Tibial nerve (tissue), 4 donors: Measurements from ENCODE around the gene SCIMP. TPM values are rescaled to one million over a fixed set of nuclear protein-coding genes. Genes with fewer than 3 reads are reported as not detected.

Source experiments
- DNase-seq, 2 donors: peaks; one replicate each; pipeline ENCODE4 v3.0.0-alpha.2; 2019; ENCODE audit warnings: low spot score in 2 of 2
- H3K27ac ChIP-seq, 4 donors: fragments of 200-600 bp; sonication (generic) in 3 of 4; one replicate each; pipeline ENCODE4 v1.5.1; 2017 to 2019; ENCODE audit warnings: mild to moderate bottlenecking in 1 of 4
- H3K27me3 ChIP-seq, 2 donors: fragments of 200-600 bp; sonication (generic) in 1 of 2; one replicate each; pipeline versions ENCODE4 v1.5.1 to v1.6.0; 2017 to 2019
- H3K36me3 ChIP-seq, 3 donors: fragments of 200-600 bp; sonication (generic); one replicate each; pipeline ENCODE4 v1.5.1; 2018 to 2019
- H3K4me1 ChIP-seq, 4 donors: fragments of 200-600 bp; sonication (generic) in 3 of 4; one replicate each; pipeline ENCODE4 v1.5.1; 2017 to 2019
- H3K4me3 ChIP-seq, 4 donors: fragments of 200-600 bp; sonication (generic) in 3 of 4; one replicate each; pipeline ENCODE4 v1.5.1; 2017 to 2019; ENCODE audit warnings: mild to moderate bottlenecking in 1 of 4, moderate library complexity in 1 of 4
- H3K9me3 ChIP-seq, 4 donors: fragments of 200-600 bp; sonication (generic) in 3 of 4; one replicate each; pipeline ENCODE4 v1.5.1; 2017 to 2019
- EP300 ChIP-seq, 2 donors: sonication (generic); formaldehyde crosslinking; IDR thresholded peaks; one replicate each; pipeline ENCODE4 v1.6.1; 2017; ENCODE audit warnings: antibody characterized with exemption in 2 of 2, mild to moderate bottlenecking in 1 of 2
- POLR2A ChIP-seq, 2 donors: fragments of 450-650 bp; IDR thresholded peaks; one replicate each; pipeline ENCODE4 v1.6.1; 2017; ENCODE audit warnings: antibody characterized with exemption in 2 of 2, mild to moderate bottlenecking in 2 of 2, moderate library complexity in 2 of 2
- WGBS, 2 donors: methylation state at CpG; one replicate each; pipeline ENCODE4 v1.1.5; 2018; 5-methylcytosine and 5-hydroxymethylcytosine counted together
- total RNA-seq, 4 donors: library from RNA; depleted of rRNA; stranded (reverse); fragments of >200 nt; gene quantifications; one replicate each; pipeline ENCODE4 v1.1.0, GENCODE V29; 2016
- TF ChIP-seq, protein P1 (sequence below), 5 experiments: fragments of 200-600 bp in 3 of 5; fragments of 450-650 bp in 2 of 5; sonication (generic) in 3 of 5; IDR thresholded peaks; one replicate each; pipeline ENCODE4 v1.5.1; 2016 to 2019; ENCODE audit warnings: antibody characterized with exemption in 5 of 5, mild to moderate bottlenecking in 3 of 5, moderate library complexity in 2 of 5

The SCIMP gene
- total RNA-seq, 4 donors from 2014 or later, result 0.84 to 3.0 (median 1.5) TPM

DNA sequence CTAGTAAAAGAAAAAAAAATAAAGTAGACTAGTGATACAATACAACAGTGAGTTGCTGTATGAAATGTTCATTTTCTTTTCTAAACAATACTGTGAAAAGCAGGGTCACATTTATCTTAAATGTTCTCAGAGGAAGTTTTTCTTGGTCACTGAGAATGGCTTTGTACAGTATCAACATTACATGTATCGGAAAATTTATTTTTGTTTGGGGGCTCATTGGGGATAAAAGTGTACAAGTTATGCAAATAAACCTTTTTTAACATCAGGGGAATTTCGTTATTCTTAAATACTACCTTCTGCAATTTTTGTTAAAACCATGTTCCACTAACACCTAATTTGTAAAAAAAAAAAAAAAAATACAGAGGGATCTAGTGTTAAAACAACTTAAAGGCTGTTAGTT is 34.3 kb downstream of the SCIMP start:
- no peak for DNase-seq
- TF ChIP-seq, protein P1, sequence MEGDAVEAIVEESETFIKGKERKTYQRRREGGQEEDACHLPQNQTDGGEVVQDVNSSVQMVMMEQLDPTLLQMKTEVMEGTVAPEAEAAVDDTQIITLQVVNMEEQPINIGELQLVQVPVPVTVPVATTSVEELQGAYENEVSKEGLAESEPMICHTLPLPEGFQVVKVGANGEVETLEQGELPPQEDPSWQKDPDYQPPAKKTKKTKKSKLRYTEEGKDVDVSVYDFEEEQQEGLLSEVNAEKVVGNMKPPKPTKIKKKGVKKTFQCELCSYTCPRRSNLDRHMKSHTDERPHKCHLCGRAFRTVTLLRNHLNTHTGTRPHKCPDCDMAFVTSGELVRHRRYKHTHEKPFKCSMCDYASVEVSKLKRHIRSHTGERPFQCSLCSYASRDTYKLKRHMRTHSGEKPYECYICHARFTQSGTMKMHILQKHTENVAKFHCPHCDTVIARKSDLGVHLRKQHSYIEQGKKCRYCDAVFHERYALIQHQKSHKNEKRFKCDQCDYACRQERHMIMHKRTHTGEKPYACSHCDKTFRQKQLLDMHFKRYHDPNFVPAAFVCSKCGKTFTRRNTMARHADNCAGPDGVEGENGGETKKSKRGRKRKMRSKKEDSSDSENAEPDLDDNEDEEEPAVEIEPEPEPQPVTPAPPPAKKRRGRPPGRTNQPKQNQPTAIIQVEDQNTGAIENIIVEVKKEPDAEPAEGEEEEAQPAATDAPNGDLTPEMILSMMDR (IDR thresholded peaks at IDR 0.05), result no peak
- TF ChIP-seq EP300 (IDR thresholded peaks at IDR 0.05), result no peak
- TF ChIP-seq POLR2A (IDR thresholded peaks at IDR 0.05), result no peak
- Histone ChIP-seq H3K9me3 (no peaks in the 10 kb centered on the region), H3K27me3 (no peaks in the 10 kb centered on the region), H3K4me1 (no peaks in the 10 kb centered on the region), H3K4me3 (no peak overlapping the region), H3K27ac (no peak overlapping the region), H3K36me3 (peaks cover 0 to 23% (median 0%) of the 10 kb centered on the region in 3 donors)
- WGBS, 2 donors, result 64 to 84% methylated on average over 2 of the region's 2 CpGs

DNA sequence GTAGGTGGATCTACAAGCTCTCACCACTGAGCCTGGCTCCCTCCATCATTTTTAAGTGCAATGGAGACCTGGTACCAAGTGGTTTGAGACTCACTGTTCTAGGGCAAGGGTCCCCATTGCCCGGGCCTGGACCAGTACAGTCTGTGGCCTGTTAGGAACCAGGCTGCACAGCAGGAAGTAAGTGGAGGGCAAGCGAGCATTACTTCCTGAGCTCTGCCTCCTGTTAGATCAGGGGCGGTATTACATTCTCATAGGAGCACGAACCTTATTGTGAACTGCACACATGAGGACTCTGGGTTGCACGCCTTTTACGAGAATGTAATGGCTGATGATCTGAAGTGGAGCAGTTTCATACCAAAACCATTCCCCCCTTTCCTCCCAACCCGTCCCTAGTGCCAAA is 36.2 kb downstream of the SCIMP start:
- H3K36me3 ChIP-seq, result peaks cover 0 to 27% (median 0%) of the 10 kb centered on the region in 3 donors
- TF ChIP-seq, protein P1 (IDR thresholded peaks at IDR 0.05), result no peak
- no peak for TF ChIP-seq EP300 (IDR thresholded peaks at IDR 0.05)
- no peak for TF ChIP-seq POLR2A (IDR thresholded peaks at IDR 0.05)
- WGBS, 2 donors, result 85 to 91% methylated on average over 7 of the region's 7 CpGs
- no peak for DNase-seq
- H3K4me3 ChIP-seq, result no peak overlapping the region
- no peaks in the 10 kb centered on the region for H3K4me1 ChIP-seq
- no peak overlapping the region for H3K27ac ChIP-seq
- H3K9me3 ChIP-seq, result no peaks in the 10 kb centered on the region
- H3K27me3 ChIP-seq, result no peaks in the 10 kb centered on the region

- no peak overlapping the region for H3K27ac ChIP-seq
- DNase-seq, result no peak
- WGBS, 2 donors, result 86 to 92% methylated on average over 2 of the region's 2 CpGs
- peaks cover 0 to 26% (median 0%) of the 10 kb centered on the region in 3 donors for H3K36me3 ChIP-seq
- H3K4me1 ChIP-seq, result peaks cover 0 to 21% (median 9%) of the 10 kb centered on the region in 4 donors
- H3K27me3 ChIP-seq, result no peaks in the 10 kb centered on the region
- peaks cover 0 to 12% (median 0%) of the 10 kb centered on the region in 4 donors for H3K9me3 ChIP-seq
- TF ChIP-seq POLR2A (IDR thresholded peaks at IDR 0.05) (no peak), EP300 (IDR thresholded peaks at IDR 0.05) (no peak)
- TF ChIP-seq, protein P1 (IDR thresholded peaks at IDR 0.05), result no peak
- no peak overlapping the region for H3K4me3 ChIP-seq
These were observed 40.3 kb downstream of the SCIMP start for GRCh38 chr17:5194346-5194745.

GRCh38 chr17:5191541-5192417 is 42.9 kb downstream of the SCIMP start, which contains the start of gene ZNF594:
Gene ZNF594 (minus strand): TSS chr17:5191868. CDS start chr17:5184256, 7,612 bp downstream.
- peaks cover 0 to 52% (median 5%) of the 10 kb centered on the region in 3 donors for H3K36me3 ChIP-seq
- H3K9me3 ChIP-seq, result peaks cover 0 to 38% (median 4%) of the 10 kb centered on the region in 4 donors
- peaks cover 0 to 21% (median 9%) of the 10 kb centered on the region in 4 donors for H3K4me1 ChIP-seq
- no peaks in the 10 kb centered on the region for H3K27me3 ChIP-seq
- H3K27ac ChIP-seq, result peak within 1 kb of the TSS; percentile 58 to 83 (median 78)
- TF ChIP-seq, protein P1 (IDR thresholded peaks at IDR 0.05), result peak; percentile 63 to 86 (median 74)
- TF ChIP-seq POLR2A (IDR thresholded peaks at IDR 0.05), result peak; percentile 36 to 65
- peak; percentile 82 to 90 for TF ChIP-seq EP300 (IDR thresholded peaks at IDR 0.05)
- H3K4me3 ChIP-seq, result peak within 1 kb of the TSS; percentile 65 to 88 (median 77)
- DNase-seq, result peak; percentile 88 to 89
- WGBS, 2 donors, result 3 to 6% methylated on average over 59 of the region's 82 CpGs

DNA sequence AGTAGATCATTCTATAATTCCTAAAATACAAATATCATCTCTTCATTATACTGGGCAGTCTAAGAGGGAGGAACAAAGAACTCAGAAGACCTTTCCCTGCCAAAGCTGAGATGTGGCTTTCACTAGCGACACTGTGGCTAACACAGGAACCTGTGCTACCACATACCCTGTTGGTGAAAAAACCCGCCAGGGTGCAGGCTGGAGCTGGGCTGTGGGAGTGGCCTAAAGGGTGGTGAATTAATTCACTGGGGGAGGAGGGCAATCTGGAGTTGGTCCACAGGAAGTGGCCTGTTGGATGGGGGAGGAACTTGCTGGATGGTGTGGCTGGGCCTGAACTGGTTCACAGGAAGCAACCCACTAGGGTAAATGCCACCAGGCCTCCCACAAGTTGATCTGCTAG is 50.4 kb downstream of the SCIMP start:
- Histone ChIP-seq H3K9me3 (peaks cover 15 to 100% (median 51%) of the 10 kb centered on the region in 4 donors), H3K4me3 (no peak overlapping the region), H3K36me3 (peaks cover 0 to 80% (median 6%) of the 10 kb centered on the region in 3 donors), H3K4me1 (no peaks in the 10 kb centered on the region), H3K27me3 (no peaks in the 10 kb centered on the region), H3K27ac (no peak overlapping the region)
- TF ChIP-seq POLR2A (IDR thresholded peaks at IDR 0.05), result no peak
- TF ChIP-seq EP300 (IDR thresholded peaks at IDR 0.05), result no peak
- TF ChIP-seq, protein P1 (IDR thresholded peaks at IDR 0.05), result no peak
- WGBS, 2 donors, result 95 to 96% methylated on average over 2 of the region's 2 CpGs
- DNase-seq, result no peak
